ENCODE data around the gene AZU1.

Gene AZU1

GRCh38 chr19:800360-801029, 27.1 kb upstream of the AZU1 start:
- no peak overlapping the region for H2AFZ ChIP-seq (ENCODE audit: low read length)
- H4K20me1 ChIP-seq (ENCODE audit: insufficient read depth, low read length, poor library complexity, severe bottlenecking) = peaks cover 76% of the 10 kb centered on the region
- H3K9me3 ChIP-seq (ENCODE audit: insufficient read depth, low read depth, low read length) = no peaks in the 10 kb centered on the region
- TF ChIP-seq EZH2phosphoT487 (IDR thresholded peaks at IDR 0.05; ENCODE audit: borderline replicate concordance) = no peak
- TF ChIP-seq CTCF (conservative IDR thresholded peaks at IDR 0.05; ENCODE audit: low read length) = no peak
- peaks cover 25% of the 10 kb centered on the region for H3K4me1 ChIP-seq (ENCODE audit: insufficient read depth, low read length, poor library complexity, severe bottlenecking)
- H3F3A ChIP-seq (ENCODE audit: low read depth) = no peaks in the 10 kb centered on the region
- peaks cover 87% of the 10 kb centered on the region for H3K79me2 ChIP-seq (ENCODE audit: insufficient read depth, low read length)
- peak overlapping the region; percentile 98 for H3K9ac ChIP-seq (ENCODE audit: low read depth, low read length, poor library complexity, severe bottlenecking)
- H3K4me2 ChIP-seq (ENCODE audit: low read depth, low read length, poor library complexity, severe bottlenecking) = peak overlapping the region; percentile 93
- peaks cover 8% of the 10 kb centered on the region for H3K27me3 ChIP-seq (ENCODE audit: insufficient read depth, low read length, poor library complexity, severe bottlenecking)
- peaks cover 61% of the 10 kb centered on the region for H3K36me3 ChIP-seq (ENCODE audit: insufficient read depth, low read length)
- peak overlapping the region; percentile 97 for H3K4me3 ChIP-seq (ENCODE audit: low read length, poor library complexity, severe bottlenecking)
- H3K9me2 ChIP-seq (replicated peaks; ENCODE audit: low read depth, low read length) = no peaks in the 10 kb centered on the region

- Histone ChIP-seq H3K9ac (ENCODE audit: low read depth, low read length, poor library complexity, severe bottlenecking) (peak overlapping the region; percentile 35), H4K20me1 (ENCODE audit: insufficient read depth, low read length, poor library complexity, severe bottlenecking) (peaks cover 84% of the 10 kb centered on the region), H2AFZ (ENCODE audit: low read length) (no peak overlapping the region), H3K4me1 (ENCODE audit: insufficient read depth, low read length, poor library complexity, severe bottlenecking) (peaks cover 21% of the 10 kb centered on the region), H3K4me3 (ENCODE audit: low read length, poor library complexity, severe bottlenecking) (peak overlapping the region; percentile 97), H3K36me3 (ENCODE audit: insufficient read depth, low read length) (peaks cover 68% of the 10 kb centered on the region), H3K27me3 (ENCODE audit: insufficient read depth, low read length, poor library complexity, severe bottlenecking) (peaks cover 8% of the 10 kb centered on the region), H3K9me2 (replicated peaks; ENCODE audit: low read depth, low read length) (no peaks in the 10 kb centered on the region), H3F3A (ENCODE audit: low read depth) (no peaks in the 10 kb centered on the region), H3K79me2 (ENCODE audit: insufficient read depth, low read length) (peaks cover 92% of the 10 kb centered on the region), H3K9me3 (ENCODE audit: insufficient read depth, low read depth, low read length) (no peaks in the 10 kb centered on the region), H3K4me2 (ENCODE audit: low read depth, low read length, poor library complexity, severe bottlenecking) (peak overlapping the region; percentile 93)
- TF ChIP-seq CTCF (conservative IDR thresholded peaks at IDR 0.05; ENCODE audit: low read length) (no peak), EZH2phosphoT487 (IDR thresholded peaks at IDR 0.05; ENCODE audit: borderline replicate concordance) (no peak)
Measured at GRCh38 chr19:801030-801860, 26.4 kb upstream of the AZU1 start.

GRCh38 chr19:801861-802497, 25.7 kb upstream of the AZU1 start:
- H3K4me3 ChIP-seq (ENCODE audit: low read length, poor library complexity, severe bottlenecking) = peak overlapping the region; percentile 97
- TF ChIP-seq CTCF (conservative IDR thresholded peaks at IDR 0.05; ENCODE audit: low read length) (no peak), EZH2phosphoT487 (IDR thresholded peaks at IDR 0.05; ENCODE audit: borderline replicate concordance) (no peak)

More at GRCh38 chr19:801861-802497, 25.7 kb upstream of the AZU1 start:
- no peaks in the 10 kb centered on the region for H3F3A ChIP-seq (ENCODE audit: low read depth)
- no peak overlapping the region for H2AFZ ChIP-seq (ENCODE audit: low read length)
- peaks cover 21% of the 10 kb centered on the region for H3K4me1 ChIP-seq (ENCODE audit: insufficient read depth, low read length, poor library complexity, severe bottlenecking)
- H3K9me2 ChIP-seq (replicated peaks; ENCODE audit: low read depth, low read length) = no peaks in the 10 kb centered on the region
- H3K4me2 ChIP-seq (ENCODE audit: low read depth, low read length, poor library complexity, severe bottlenecking) = peak overlapping the region; percentile 93
- H3K36me3 ChIP-seq (ENCODE audit: insufficient read depth, low read length) = peaks cover 75% of the 10 kb centered on the region
- H3K9me3 ChIP-seq (ENCODE audit: insufficient read depth, low read depth, low read length) = no peaks in the 10 kb centered on the region
- H3K79me2 ChIP-seq (ENCODE audit: insufficient read depth, low read length) = peaks cover 95% of the 10 kb centered on the region
- H3K9ac ChIP-seq (ENCODE audit: low read depth, low read length, poor library complexity, severe bottlenecking) = peak overlapping the region; percentile 35
- peaks cover 8% of the 10 kb centered on the region for H3K27me3 ChIP-seq (ENCODE audit: insufficient read depth, low read length, poor library complexity, severe bottlenecking)
- H4K20me1 ChIP-seq (ENCODE audit: insufficient read depth, low read length, poor library complexity, severe bottlenecking) = peaks cover 91% of the 10 kb centered on the region

Measured in Loucy (cell line).